ENCODE measurements around the gene ATF7IP. TPM values are rescaled to one million over a fixed set of nuclear protein-coding genes. Genes with fewer than 3 reads are reported as not detected.
A peak's percentile ranks its signal among the peaks of the same experiment; 100 is the strongest.

Gene ATF7IP
- polyA plus RNA-seq, 1 donor = 70.0 TPM

GRCh38 chr12:14482886-14483285 is 117.4 kb downstream of the ATF7IP start:
- DNase-seq = no peak

- DNase-seq = no peak
Observed at GRCh38 chr12:14495326-14495725, 129.8 kb downstream of the ATF7IP start.

GRCh38 chr12:14505626-14506596 is 140.4 kb downstream of the ATF7IP start:
- no peak for DNase-seq

GRCh38 chr12:14510574-14510973 is 145.1 kb downstream of the ATF7IP start:
- DNase-seq = no peak

GRCh38 chr12:14514154-14514842 is 148.8 kb downstream of the ATF7IP start:
- DNase-seq = peak; percentile 72

GRCh38 chr12:14514946-14515345 is 149.5 kb downstream of the ATF7IP start:
- DNase-seq = no peak

GRCh38 chr12:14521822-14522221 is 156.3 kb downstream of the ATF7IP start:
- no peak for DNase-seq

- no peak for DNase-seq
Observed at GRCh38 chr12:14525964-14526363, 160.5 kb downstream of the ATF7IP start.

GRCh38 chr12:14532152-14532551 is 166.7 kb downstream of the ATF7IP start:
- no peak for DNase-seq

GRCh38 chr12:14537088-14537487 is 171.6 kb downstream of the ATF7IP start:
- DNase-seq = no peak

GRCh38 chr12:14540801-14541462 is 175.4 kb downstream of the ATF7IP start:
- no peak for DNase-seq

- DNase-seq = no peak
Observed at GRCh38 chr12:14545144-14546124, 180.0 kb downstream of the ATF7IP start.

GRCh38 chr12:14547571-14547970 is 182.1 kb downstream of the ATF7IP start:
- DNase-seq = no peak

GRCh38 chr12:14548609-14549008 is 183.1 kb downstream of the ATF7IP start:
- no peak for DNase-seq

Other genes starting within 250 kb of the ATF7IP start
- 43.7 TPM for gene PLBD1, start 202.2 kb downstream of the ATF7IP start, polyA plus RNA-seq (ENCODE audit: insufficient read length)

Measured in left kidney (tissue), 2 donors.